Measurements from ENCODE around the gene NFXL1.

DNA sequence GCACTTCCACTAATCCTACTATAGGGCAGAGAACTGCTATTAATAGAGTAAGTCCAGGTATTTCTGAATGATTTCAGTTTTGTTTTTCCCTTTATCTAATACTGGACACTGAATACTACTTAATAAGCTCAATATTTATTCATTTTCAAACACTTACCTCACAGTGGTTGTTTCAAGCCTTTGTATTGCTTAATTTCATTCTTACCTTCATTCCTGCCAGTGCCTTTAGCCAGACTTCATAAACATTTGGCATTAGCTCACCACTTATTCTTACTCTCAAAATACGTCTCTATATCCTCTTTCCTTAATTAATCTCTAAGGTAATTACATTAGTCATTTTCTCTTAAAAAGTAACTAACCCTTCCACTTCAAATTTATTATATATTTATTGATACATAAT, 57.7 kb downstream of the NFXL1 start:
- TF ChIP-seq RCOR1 (conservative IDR thresholded peaks at IDR 0.05; ENCODE audit: low read depth, low read length) (no peak), IRF4 (IDR thresholded peaks at IDR 0.05; ENCODE audit: low read depth, low read length) (no peak), SP1 (IDR thresholded peaks at IDR 0.05; ENCODE audit: low read depth, low read length) (no peak), POLR2AphosphoS5 (IDR thresholded peaks at IDR 0.05; ENCODE audit: low read length) (no peak), ZNF274 (IDR thresholded peaks at IDR 0.05; ENCODE audit: insufficient read depth, insufficient read length) (no peak), SREBF2 (IDR thresholded peaks at IDR 0.05; ENCODE audit: low read length) (no peak), ETV6 (conservative IDR thresholded peaks at IDR 0.05 in 1 of 2, IDR thresholded peaks at IDR 0.05 in 1 of 2; ENCODE audit: borderline replicate concordance in 1 of 2, low read depth in 1 of 2) (no peak)
